Measurements from ENCODE around the gene INKA1. TPM values are rescaled to one million over a fixed set of nuclear protein-coding genes. Genes with fewer than 3 reads are reported as not detected.
A peak's percentile ranks its signal among the peaks of the same experiment; 100 is the strongest.

INKA1 gene
- total and polyA plus RNA-seq, 9 of the 15 experiments (the other 6 are each of a cell fraction or from before 2014, with no cell fraction given), result 0.55 to 13.9 (median 6.7) TPM

DNA sequence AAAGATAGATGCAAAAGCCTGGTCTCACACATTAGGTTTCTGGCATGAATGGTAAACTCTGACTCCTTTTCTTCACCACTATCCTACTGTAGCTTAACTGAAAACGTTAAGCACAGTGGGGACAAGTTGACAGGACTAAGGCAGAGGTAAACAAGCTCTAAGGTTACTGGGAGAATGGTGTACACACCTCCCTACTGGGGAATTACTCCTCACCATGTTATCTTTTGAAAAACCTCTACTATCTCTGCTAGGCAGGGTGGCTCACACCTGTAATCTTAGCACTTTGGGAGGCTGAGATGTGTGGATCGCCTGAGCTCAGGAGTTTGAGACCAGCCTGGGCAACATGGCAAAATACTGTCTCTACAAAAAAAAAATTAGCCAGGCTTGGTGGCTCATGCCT lies 45.9 kb upstream of the INKA1 start:
- WGBS (ENCODE audit: insufficient coverage, low coverage, missing lambda C conversion rate), result 0% methylated on average over 1 of the region's 2 CpGs
- BruUV-seq (replicated peaks), result no TSS peak
- intact Hi-C loops (cut with micrococcal nuclease), result no loop called here
- ChIA-PET CTCF (ENCODE audit: low intra/inter-chr PET ratio) (no interaction called here), POLR2A (interaction anchor here (1.2 to 2.7 kb wide), 5 partner anchors 9 to 29 kb away, joined by 3 to 12 read pairs (median 4); no protein-coding TSS in a partner anchor)
- Histone ChIP-seq H3K36me3 (ENCODE audit: control insufficient read depth, insufficient read depth, low read length) (0 out of 3 replicates have a peak, but pooled peaks cover 7% of the 10 kb centered on the region), H3K27ac (ENCODE audit: extremely low read depth, low read depth, low read length) (no peak overlapping the region), H3K9me3 (replicated peaks; ENCODE audit: control insufficient read depth, insufficient read depth, low read depth, low read length) (no peaks in the 10 kb centered on the region), H4K20me1 (replicated peaks; ENCODE audit: control insufficient read depth, insufficient read depth, low read length) (peaks cover 13% of the 10 kb centered on the region; the same call in 1 of the 2 replicates), H3K27me3 (ENCODE audit: control insufficient read depth in 2 of 2, insufficient read depth in 2 of 2, low read length in 2 of 2) (no peaks in the 10 kb centered on the region), H3K4me2 (ENCODE audit: insufficient read depth, low read length) (no peak overlapping the region; the same call in 1 of the 2 replicates), H3K9me1 (ENCODE audit: control insufficient read depth, insufficient read depth, low read length) (no peaks in the 10 kb centered on the region), H3K79me2 (ENCODE audit: control insufficient read depth, insufficient read depth, low read length) (peaks cover 72% of the 10 kb centered on the region), H3K4me1 (replicated peaks in 1 of 2; ENCODE audit: control insufficient read depth in 2 of 2, insufficient read depth in 2 of 2, low read length in 2 of 2) (no peaks in the 10 kb centered on the region; a peak in 2 of 5 replicates), H3K9ac (ENCODE audit: insufficient read depth in 1 of 2, low read depth in 2 of 2, low read length in 2 of 2) (no peak overlapping the region), H2AFZ (ENCODE audit: low read depth, low read length) (no peak overlapping the region), H3K4me3 (no peak overlapping the region)
- FAIRE-seq, result no peak
- ATAC-seq, result peak; percentile 66
- in situ Hi-C loops (cut with MboI), result no loop called here
- DNase-seq (ENCODE audit: extremely low read depth in 1 of 4, low spot score in 3 of 4), result peak in 1 of 4 experiments; percentile 22
- TF ChIP-seq CBFA2T3 (IDR thresholded peaks at IDR 0.05) (peak; percentile 61), TCF3 (CRISPR knock-in tag; IDR thresholded peaks at IDR 0.05) (peak; percentile 16; the same call in 1 of the 2 replicates), CBFA2T2 (conservative IDR thresholded peaks at IDR 0.05) (peak; percentile 36; the same call in 1 of the 2 replicates), CXXC5 (CRISPR knock-in tag; IDR thresholded peaks at IDR 0.05) (no peak), RAD51 (IDR thresholded peaks at IDR 0.05; ENCODE audit: borderline replicate concordance, low read depth) (no peak), ILF3 (IDR thresholded peaks at IDR 0.05; ENCODE audit: borderline replicate concordance) (no peak), ATF1 (CRISPR knock-in tag; IDR thresholded peaks at IDR 0.05) (no peak), ATF1 (tag; IDR thresholded peaks at IDR 0.05) (no peak), NELFE (IDR thresholded peaks at IDR 0.05; ENCODE audit: insufficient read depth, insufficient read length) (no peak), TBP (optimal IDR thresholded peaks at IDR 0.05; ENCODE audit: low read depth, low read length) (no peak)
- TF ChIP-seq, protein P1, sequence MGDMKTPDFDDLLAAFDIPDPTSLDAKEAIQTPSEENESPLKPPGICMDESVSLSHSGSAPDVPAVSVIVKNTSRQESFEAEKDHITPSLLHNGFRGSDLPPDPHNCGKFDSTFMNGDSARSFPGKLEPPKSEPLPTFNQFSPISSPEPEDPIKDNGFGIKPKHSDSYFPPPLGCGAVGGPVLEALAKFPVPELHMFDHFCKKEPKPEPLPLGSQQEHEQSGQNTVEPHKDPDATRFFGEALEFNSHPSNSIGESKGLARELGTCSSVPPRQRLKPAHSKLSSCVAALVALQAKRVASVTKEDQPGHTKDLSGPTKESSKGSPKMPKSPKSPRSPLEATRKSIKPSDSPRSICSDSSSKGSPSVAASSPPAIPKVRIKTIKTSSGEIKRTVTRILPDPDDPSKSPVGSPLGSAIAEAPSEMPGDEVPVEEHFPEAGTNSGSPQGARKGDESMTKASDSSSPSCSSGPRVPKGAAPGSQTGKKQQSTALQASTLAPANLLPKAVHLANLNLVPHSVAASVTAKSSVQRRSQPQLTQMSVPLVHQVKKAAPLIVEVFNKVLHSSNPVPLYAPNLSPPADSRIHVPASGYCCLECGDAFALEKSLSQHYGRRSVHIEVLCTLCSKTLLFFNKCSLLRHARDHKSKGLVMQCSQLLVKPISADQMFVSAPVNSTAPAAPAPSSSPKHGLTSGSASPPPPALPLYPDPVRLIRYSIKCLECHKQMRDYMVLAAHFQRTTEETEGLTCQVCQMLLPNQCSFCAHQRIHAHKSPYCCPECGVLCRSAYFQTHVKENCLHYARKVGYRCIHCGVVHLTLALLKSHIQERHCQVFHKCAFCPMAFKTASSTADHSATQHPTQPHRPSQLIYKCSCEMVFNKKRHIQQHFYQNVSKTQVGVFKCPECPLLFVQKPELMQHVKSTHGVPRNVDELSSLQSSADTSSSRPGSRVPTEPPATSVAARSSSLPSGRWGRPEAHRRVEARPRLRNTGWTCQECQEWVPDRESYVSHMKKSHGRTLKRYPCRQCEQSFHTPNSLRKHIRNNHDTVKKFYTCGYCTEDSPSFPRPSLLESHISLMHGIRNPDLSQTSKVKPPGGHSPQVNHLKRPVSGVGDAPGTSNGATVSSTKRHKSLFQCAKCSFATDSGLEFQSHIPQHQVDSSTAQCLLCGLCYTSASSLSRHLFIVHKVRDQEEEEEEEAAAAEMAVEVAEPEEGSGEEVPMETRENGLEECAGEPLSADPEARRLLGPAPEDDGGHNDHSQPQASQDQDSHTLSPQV (IDR thresholded peaks at IDR 0.05), result no peak
- TF ChIP-seq, protein P2, sequence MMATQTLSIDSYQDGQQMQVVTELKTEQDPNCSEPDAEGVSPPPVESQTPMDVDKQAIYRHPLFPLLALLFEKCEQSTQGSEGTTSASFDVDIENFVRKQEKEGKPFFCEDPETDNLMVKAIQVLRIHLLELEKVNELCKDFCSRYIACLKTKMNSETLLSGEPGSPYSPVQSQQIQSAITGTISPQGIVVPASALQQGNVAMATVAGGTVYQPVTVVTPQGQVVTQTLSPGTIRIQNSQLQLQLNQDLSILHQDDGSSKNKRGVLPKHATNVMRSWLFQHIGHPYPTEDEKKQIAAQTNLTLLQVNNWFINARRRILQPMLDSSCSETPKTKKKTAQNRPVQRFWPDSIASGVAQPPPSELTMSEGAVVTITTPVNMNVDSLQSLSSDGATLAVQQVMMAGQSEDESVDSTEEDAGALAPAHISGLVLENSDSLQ (IDR thresholded peaks at IDR 0.05), result no peak
- TF ChIP-seq, protein P3, sequence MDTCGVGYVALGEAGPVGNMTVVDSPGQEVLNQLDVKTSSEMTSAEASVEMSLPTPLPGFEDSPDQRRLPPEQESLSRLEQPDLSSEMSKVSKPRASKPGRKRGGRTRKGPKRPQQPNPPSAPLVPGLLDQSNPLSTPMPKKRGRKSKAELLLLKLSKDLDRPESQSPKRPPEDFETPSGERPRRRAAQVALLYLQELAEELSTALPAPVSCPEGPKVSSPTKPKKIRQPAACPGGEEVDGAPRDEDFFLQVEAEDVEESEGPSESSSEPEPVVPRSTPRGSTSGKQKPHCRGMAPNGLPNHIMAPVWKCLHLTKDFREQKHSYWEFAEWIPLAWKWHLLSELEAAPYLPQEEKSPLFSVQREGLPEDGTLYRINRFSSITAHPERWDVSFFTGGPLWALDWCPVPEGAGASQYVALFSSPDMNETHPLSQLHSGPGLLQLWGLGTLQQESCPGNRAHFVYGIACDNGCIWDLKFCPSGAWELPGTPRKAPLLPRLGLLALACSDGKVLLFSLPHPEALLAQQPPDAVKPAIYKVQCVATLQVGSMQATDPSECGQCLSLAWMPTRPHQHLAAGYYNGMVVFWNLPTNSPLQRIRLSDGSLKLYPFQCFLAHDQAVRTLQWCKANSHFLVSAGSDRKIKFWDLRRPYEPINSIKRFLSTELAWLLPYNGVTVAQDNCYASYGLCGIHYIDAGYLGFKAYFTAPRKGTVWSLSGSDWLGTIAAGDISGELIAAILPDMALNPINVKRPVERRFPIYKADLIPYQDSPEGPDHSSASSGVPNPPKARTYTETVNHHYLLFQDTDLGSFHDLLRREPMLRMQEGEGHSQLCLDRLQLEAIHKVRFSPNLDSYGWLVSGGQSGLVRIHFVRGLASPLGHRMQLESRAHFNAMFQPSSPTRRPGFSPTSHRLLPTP (IDR thresholded peaks at IDR 0.05; ENCODE audit: borderline replicate concordance, extremely low read depth, insufficient read length), result no peak

Measured in K562 (cell line).